Measurements from ENCODE around the gene FYB1.
"Not testable (repeated sequence)": the region's sequence is repeated elsewhere in the genome, so short reads cannot be mapped to it uniquely, and the experiment has no call there.

The FYB1 gene

DNA sequence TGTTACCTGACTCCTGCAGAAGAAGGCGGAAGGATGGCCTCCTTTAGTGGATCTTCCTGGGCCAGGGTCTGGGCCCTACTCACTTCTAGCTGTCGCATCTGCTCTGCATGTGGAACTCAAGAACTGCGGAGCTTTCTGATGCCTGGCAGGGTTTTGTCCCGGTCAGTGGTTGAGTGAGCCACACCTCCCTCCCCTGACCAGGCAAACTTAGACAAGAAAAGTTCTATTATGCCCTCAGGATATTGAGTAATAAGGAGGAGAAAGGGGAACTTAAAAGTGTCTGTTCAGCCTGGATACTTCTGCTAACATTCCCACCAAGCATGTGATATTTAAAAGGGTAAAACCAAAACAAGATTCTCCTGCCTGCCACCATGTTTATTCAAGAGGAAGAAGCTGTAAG, at the start of gene FYB1:
Gene FYB1 (minus strand): TSS at position 127 of the 400 bp plus-strand sequence. CDS start 16,603 bp downstream, outside the sequence.
- DNase-seq (ENCODE audit: low spot score) = no peak

GRCh38 chr5:39267186-39267585, 47.8 kb upstream of the FYB1 start:
- DNase-seq (ENCODE audit: low spot score) = no peak

DNA sequence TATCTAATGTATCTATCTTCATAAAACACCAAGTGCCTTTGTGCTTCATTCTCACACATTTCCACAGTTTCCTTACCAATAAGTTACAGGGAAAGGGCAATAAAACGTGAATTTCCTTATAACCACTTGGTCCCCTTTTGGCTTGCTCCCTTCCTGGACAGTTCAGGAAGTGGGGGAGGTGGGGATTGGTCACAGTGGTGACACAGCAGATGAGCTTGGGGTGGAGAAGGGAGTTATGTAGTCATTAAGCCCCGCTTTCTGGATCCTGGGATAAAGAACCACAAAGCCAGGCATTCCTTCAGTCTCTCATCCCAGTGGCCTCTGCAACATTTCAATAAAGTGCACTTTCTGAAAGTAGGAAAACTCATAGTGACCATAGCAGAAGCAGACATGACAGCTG, 47.1 kb upstream of the FYB1 start:
- no peak for DNase-seq (ENCODE audit: low spot score)

DNA sequence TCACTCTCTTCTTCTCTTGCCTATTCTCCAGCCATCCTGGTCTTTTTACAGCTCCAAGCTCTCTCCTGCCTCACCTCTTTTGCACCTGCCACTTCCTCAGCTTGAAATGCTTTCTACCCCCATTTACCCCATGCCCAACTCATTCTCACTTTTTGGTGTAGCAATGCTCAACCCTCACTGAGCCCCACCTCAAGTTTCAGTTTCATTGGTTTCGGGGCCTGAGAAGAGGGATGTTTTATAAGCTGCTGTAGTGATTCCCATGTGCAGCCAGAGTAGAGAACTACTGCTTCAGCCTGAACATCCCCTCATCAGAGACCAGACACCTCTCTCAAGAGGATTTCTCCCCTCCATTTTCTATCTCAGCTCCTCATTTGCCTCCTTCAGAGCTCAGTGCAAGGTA, 45.2 kb upstream of the FYB1 start:
- no peak for DNase-seq (ENCODE audit: low spot score)

DNA sequence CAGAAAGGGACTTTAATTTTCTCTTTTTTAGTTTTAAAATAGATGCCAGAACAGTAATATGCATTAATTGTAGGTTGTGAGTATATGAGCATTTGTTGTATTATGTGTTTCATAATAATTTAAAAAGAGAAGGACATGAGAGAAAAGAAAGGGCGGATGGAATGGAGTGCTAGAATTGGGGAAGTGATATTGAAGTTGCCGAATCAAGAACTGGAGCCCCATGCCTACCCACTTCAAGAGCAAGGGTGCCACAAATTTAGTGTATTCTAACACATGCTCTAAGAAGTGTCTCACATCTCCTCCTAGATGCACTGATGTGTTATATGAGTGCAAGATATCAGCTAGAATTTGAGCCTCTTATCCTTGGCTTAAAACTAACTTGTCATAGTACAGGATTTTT, 43.6 kb upstream of the FYB1 start:
- no peak for DNase-seq (ENCODE audit: low spot score)

DNA sequence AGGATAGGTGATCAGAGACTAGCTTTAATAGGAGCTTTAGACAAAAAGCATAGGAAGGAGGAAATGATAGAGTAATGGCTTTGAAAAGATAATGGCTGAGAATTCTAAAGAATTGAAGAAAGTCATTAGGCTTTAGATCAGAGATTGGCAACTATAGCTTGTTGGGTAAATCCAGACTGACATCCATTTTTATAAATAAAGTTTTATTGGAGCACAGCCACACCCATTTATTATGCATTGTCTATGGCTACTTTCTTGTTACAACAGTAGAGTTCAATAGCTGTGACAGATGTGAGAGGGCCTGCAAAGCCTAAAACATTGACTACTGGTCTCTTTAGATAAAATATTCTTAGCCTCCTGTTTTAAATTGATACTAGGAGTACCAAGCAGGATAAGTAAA, 40.7 kb upstream of the FYB1 start:
- no peak for DNase-seq (ENCODE audit: low spot score)

GRCh38 chr5:39257554-39257953, 38.2 kb upstream of the FYB1 start:
- no peak for DNase-seq (ENCODE audit: low spot score)

DNA sequence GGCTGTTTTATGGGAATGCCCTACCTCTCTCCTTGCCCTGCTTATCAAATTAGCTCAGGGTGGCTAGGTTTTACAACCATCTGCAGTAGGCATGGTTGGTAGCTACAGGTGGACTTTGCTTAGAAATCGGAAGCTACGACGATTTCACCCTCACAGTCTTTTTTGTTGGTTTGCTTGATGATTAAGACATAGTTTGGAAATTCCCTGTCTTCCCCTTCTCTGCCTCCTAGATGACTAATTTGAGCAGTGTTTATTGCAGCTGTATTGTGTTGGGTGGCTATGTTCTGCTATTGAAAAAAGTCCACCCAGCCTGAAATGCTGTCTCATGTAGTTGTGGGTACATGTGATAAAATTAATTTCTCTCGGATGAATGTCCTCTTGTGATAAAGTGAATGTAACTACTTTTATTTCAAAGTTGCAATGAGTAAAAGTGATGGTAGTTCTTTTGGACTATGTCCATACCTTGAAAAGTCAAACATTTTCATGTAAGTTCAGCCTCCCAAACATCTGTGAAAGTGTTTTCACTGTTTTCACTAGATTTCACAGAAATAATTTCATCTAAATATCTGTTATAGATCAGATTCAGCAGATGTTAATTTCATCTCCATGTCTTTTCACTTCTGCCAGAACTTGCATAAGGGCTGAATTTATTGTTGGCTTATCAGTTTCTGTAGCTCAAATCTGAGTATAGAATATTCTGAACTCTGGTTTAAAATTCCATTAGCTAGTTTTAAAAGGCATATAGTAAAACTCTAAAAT, 37.3 kb upstream of the FYB1 start:
- DNase-seq (ENCODE audit: low spot score) = no peak

DNA sequence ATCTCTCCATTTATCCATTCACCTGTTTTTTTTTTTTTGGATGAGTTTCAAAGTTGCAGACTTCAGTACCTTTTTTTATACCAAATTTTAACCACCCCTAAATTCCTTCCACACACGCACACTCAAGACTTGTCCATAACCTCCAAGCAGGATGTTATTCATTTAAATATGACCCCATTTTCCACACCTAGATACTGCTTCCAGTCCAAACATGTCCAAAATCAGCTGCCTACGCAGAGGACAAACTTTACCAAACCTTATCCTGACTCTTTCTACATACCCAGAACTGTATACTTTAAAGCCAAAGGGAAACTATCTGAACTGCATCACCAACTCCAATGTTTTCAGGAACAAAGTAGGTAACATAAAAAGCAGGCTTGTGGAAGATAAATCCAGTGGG, 36.0 kb upstream of the FYB1 start:
- no peak for DNase-seq (ENCODE audit: low spot score)

DNA sequence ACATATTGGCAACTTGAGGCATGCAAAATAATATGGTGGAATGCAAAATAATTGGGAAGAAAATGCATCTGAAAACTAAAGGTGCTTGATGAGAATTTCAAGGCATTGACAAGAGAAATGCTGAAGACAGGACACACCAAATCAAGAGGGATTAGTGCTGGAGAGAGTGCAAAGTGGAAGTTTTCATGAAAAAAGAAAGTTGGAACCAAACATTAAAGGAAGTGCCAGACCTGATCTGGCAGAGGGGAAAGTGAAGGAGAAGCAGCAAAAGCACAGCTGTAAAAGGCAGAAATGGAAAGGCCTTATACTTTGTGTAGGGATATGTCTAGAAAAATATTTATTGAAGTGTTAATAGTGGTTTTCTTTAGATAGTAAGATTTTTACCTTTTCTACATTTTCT, 35.3 kb upstream of the FYB1 start:
- no peak for DNase-seq (ENCODE audit: low spot score)

DNA sequence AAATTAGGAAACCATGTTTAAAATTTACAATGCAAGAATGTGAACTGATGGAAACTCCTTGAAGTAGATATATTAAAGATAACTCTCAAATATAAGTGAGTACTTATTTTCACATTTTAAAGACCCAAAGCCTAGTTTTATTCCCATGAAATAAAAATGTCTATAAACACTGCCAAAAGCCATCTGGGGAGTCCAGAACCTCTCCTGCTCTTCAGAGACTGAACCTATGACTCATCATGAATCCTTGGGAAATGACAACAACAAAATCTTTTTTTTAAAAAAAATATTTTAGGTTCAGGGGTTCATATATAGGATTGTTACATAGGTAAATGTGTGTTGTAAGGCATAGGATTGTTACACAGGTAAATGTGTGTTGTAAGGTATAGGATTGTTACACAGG, 33.8 kb upstream of the FYB1 start:
- DNase-seq (ENCODE audit: low spot score) = no peak

- no peak for DNase-seq (ENCODE audit: low spot score)
These were observed 30.4 kb upstream of the FYB1 start for GRCh38 chr5:39249564-39250274.

DNA sequence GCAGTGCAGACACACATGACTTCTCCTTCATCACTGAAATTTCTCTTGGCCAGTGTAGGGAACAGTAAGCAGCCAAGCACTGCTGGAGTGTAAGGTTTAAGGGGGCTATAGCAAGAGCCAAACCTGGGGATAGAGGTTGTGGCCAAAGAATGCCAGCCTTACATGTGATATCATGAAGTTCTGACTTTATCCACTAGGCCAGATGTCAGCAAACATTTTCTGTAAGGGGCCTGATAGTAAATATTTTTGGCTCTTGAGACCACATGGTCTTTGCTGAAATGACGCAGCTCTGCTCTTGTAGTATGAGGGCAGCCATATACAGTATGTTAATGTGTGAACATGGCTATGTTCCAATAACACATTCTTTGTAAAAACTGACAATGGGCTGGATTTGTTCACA, 29.7 kb upstream of the FYB1 start:
- DNase-seq (ENCODE audit: low spot score) = no peak

DNA sequence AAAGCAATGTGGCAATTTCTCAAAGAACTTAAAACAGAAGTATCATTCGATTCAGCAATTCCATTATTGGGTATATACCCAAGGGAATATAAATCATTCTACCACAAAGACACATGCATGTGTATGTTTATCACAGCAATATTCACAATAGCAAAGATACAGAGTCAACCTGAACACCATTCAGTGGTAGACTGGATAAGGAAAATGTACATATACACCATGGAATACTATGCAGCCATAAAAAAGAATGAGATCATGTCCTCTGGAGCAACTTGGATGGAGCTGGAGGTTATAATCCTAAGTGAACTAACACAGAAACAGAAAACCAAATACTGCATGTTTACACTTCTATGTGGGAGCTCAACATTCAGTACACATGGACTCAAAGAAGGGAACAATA, 21.4 kb upstream of the FYB1 start:
- DNase-seq (ENCODE audit: low spot score) = no peak

DNA sequence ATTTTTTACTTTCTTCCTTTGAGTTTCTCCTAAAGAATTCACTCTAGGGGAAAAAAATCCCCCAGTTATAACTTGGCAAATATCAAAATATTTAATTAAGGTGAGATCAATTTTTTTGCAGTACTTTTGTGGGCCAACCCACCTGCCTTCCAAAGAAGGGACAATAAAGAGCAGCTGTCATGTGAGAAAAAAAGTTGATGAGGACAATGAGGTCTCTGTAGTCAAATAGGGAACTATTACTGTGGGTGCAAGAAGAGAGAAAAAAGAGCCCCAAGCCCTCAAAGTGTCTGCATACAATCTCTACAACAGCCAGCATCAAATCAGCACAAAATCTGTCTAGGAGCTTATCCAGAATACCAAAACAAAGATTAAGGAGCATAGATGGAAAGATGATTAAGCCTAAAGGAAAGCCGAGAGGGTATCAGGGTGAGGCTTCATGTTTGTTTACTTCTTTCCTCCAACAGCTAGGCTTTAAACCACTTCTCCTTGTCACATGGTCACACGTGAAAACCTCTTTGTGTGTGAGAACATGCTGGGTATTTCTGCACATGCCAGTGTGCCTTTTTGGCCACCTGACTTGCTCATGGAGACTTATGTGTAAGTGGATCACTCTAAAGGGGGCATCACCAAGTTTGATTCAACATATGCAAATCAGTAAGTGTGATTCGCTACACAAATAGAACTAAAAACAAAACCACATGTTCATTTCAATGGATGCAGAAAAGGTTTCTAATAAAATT, 19.2 kb upstream of the FYB1 start:
- no peak for DNase-seq (ENCODE audit: low spot score)

- no peak for DNase-seq (ENCODE audit: low spot score)
These were observed 17.4 kb upstream of the FYB1 start for GRCh38 chr5:39236718-39237117.

DNA sequence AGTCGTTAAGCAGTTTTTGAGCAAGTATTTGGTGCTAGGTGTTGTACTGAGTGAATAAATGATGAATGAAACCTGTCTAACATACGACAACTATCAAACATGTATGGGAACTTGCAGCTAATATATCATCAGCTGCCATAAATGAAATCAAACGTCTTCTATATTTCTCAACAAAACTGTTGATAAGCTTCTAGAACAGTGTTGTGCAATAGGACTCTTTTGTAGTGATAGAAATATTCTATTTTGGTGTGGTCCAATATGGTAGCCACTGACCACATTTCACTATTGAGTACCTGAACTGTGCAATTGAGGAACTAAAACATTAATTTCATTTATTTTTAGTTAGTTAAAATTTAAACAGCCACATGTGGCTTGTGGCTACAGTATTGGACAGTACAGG, 16.3 kb upstream of the FYB1 start:
- no peak for DNase-seq (ENCODE audit: low spot score)

DNA sequence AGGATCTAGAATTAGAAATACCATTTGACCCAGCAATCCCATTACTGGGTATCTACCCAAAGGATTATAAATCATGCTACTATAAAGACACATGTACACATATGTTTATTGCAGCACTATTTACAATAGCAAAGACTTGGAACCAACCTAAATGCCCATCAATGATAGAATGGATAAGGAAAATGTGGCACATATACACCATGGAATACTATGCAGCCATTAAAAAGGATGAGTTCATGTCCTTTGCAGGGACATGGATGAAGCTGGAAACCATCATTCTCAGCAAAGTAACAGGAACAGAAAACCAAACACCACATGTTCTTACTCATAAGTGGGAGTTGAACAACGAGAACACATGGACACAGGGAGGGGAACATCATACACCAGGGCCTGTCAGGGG, 15.1 kb upstream of the FYB1 start:
- DNase-seq (ENCODE audit: low spot score) = not testable (repeated sequence)

DNA sequence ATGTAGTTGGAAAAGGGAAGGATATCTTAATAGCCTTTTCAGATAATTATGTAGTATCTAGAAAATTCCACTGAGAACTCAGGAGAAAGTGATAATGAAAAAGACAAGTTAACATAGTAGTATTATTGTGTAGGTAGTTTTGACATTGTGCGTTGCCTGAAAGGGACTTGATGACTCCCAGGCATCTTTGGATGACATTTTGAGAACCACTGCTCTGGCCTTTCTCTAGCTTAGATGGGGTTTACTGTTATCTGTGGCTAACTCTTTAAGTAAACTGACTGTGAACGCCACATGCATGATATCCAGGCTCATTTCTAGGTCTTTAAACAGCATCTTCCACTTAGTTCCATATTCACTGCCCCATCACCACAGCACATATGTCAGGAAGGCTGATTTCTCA, 14.4 kb upstream of the FYB1 start:
- no peak for DNase-seq (ENCODE audit: low spot score)

DNA sequence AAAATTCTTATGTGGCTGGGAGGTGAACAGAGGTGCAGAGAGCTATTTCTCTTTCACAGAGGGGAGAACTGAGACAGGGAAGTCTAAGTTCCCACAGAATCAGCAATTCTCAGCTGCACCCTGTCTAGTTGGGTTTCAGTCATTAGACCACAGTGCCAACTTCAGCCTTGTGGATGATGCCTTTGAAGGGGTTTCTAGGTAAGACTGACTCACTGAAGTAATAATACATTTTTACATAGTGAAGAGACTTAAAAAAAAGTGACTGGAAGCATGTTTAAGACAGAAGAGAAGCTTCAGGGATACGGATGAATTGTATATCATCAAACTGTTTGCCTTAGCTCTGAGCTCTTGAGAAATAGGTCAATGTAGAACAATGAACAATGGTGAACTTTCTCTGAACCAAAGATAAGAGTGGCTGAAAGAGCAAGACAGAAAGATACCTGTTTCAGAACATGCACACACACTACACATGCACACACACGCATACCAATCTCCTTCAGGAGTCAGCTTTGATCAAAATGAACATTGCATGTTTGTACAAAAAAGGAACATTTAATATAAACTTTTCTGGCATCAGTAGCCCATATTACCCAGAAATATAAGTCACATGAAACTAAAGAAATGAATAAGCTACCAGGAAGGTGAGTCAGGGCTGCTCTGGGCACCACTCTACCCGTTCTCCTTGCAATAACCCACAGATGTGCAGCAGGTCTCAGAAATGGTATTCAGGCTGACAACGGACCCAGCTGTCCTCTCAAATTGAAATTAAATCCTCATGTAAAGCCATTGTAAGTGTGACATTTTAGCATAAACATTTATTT, 12.6 kb upstream of the FYB1 start:
- no peak for DNase-seq (ENCODE audit: low spot score)

GRCh38 chr5:39228596-39228995, 9.2 kb upstream of the FYB1 start:
- no peak for DNase-seq (ENCODE audit: low spot score)

- DNase-seq (ENCODE audit: low spot score) = no peak
These were observed 7.2 kb upstream of the FYB1 start for GRCh38 chr5:39226558-39226957.

Data from germinal center (tissue), 1 donor.